ENCODE measurements around the gene GCK.

DNA sequence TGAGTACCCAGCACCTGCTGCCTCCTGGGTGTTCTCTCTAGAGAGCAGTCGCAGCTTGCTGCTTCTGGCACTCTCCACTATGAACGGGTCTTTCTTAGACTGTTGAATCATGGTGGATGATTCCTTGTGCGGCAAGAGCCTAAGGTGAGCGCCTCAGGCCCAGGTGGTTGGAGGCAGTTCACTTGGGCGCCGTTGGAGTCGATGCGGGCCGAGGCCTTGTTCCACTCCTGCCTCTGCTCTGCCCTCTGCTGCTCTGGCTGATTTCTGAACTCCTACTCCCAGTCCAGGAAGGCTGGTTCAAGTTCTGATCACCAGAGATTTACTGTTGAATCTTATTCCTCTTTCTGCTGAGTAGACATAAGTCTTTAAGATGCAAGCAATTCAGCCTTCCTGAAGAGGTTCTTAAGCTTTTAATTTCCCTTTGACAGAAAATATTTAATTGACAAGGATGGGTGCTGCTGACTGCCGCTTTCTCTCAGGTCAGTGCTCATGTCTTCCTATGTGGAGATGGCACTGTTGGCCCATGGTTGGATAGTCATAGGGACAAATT is 22.0 kb upstream of the GCK start:
- TF ChIP-seq, protein P1, sequence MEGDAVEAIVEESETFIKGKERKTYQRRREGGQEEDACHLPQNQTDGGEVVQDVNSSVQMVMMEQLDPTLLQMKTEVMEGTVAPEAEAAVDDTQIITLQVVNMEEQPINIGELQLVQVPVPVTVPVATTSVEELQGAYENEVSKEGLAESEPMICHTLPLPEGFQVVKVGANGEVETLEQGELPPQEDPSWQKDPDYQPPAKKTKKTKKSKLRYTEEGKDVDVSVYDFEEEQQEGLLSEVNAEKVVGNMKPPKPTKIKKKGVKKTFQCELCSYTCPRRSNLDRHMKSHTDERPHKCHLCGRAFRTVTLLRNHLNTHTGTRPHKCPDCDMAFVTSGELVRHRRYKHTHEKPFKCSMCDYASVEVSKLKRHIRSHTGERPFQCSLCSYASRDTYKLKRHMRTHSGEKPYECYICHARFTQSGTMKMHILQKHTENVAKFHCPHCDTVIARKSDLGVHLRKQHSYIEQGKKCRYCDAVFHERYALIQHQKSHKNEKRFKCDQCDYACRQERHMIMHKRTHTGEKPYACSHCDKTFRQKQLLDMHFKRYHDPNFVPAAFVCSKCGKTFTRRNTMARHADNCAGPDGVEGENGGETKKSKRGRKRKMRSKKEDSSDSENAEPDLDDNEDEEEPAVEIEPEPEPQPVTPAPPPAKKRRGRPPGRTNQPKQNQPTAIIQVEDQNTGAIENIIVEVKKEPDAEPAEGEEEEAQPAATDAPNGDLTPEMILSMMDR (IDR thresholded peaks at IDR 0.05; ENCODE audit: low read depth, low read length, poor library complexity, severe bottlenecking), result no peak
- no peak for TF ChIP-seq EZH2phosphoT487 (IDR thresholded peaks at IDR 0.05; ENCODE audit: borderline replicate concordance, low read length)
